ENCODE measurements around the gene WNT3A. TPM values are rescaled to one million over a fixed set of nuclear protein-coding genes. Genes with fewer than 3 reads are reported as not detected.

WNT3A gene
- total and polyA plus RNA-seq, 9 of the 15 experiments (the other 6 are each of a cell fraction or from before 2014, with no cell fraction given) = not detected

- TF ChIP-seq, protein P1, sequence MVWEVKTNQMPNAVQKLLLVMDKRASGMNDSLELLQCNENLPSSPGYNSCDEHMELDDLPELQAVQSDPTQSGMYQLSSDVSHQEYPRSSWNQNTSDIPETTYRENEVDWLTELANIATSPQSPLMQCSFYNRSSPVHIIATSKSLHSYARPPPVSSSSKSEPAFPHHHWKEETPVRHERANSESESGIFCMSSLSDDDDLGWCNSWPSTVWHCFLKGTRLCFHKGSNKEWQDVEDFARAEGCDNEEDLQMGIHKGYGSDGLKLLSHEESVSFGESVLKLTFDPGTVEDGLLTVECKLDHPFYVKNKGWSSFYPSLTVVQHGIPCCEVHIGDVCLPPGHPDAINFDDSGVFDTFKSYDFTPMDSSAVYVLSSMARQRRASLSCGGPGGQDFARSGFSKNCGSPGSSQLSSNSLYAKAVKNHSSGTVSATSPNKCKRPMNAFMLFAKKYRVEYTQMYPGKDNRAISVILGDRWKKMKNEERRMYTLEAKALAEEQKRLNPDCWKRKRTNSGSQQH (CRISPR knock-in tag; IDR thresholded peaks at IDR 0.05) = peak; percentile 2; the same call in 1 of the 2 replicates
- no peak for TF ChIP-seq HMG20B (CRISPR knock-in tag; IDR thresholded peaks at IDR 0.05)
- no peak for TF ChIP-seq ZNF780A (CRISPR knock-in tag; IDR thresholded peaks at IDR 0.05)
- TF ChIP-seq ZNF586 (CRISPR knock-in tag; conservative IDR thresholded peaks at IDR 0.05) = no peak
- no peak for TF ChIP-seq BCOR (IDR thresholded peaks at IDR 0.05)
- TF ChIP-seq EHMT2 (IDR thresholded peaks at IDR 0.05) = no peak
- TF ChIP-seq SMAD4 (CRISPR knock-in tag; conservative IDR thresholded peaks at IDR 0.05) = no peak; the same call in 1 of the 2 replicates
- peak; percentile 91 for TF ChIP-seq RBBP5 (IDR thresholded peaks at IDR 0.05; ENCODE audit: borderline replicate concordance, insufficient read depth, low read length, poor library complexity, severe bottlenecking)
- peak; percentile 68; the same call in 1 of the 2 replicates for TF ChIP-seq POLR2H (tag; IDR thresholded peaks at IDR 0.05; ENCODE audit: low read depth)
- no peak for TF ChIP-seq ZBTB8A (IDR thresholded peaks at IDR 0.05; ENCODE audit: partially characterized antibody)
- no peak for TF ChIP-seq ZNF398 (CRISPR knock-in tag; IDR thresholded peaks at IDR 0.05)
- peak; percentile 43; the same call in 1 of the 2 replicates for TF ChIP-seq USF1 (CRISPR knock-in tag; IDR thresholded peaks at IDR 0.05)
- TF ChIP-seq, protein P2, sequence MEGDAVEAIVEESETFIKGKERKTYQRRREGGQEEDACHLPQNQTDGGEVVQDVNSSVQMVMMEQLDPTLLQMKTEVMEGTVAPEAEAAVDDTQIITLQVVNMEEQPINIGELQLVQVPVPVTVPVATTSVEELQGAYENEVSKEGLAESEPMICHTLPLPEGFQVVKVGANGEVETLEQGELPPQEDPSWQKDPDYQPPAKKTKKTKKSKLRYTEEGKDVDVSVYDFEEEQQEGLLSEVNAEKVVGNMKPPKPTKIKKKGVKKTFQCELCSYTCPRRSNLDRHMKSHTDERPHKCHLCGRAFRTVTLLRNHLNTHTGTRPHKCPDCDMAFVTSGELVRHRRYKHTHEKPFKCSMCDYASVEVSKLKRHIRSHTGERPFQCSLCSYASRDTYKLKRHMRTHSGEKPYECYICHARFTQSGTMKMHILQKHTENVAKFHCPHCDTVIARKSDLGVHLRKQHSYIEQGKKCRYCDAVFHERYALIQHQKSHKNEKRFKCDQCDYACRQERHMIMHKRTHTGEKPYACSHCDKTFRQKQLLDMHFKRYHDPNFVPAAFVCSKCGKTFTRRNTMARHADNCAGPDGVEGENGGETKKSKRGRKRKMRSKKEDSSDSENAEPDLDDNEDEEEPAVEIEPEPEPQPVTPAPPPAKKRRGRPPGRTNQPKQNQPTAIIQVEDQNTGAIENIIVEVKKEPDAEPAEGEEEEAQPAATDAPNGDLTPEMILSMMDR (IDR thresholded peaks at IDR 0.05 in 2 of 3, conservative IDR thresholded peaks at IDR 0.05 in 1 of 3; ENCODE audit: insufficient read depth in 2 of 3, low read depth in 1 of 3, low read length in 3 of 3) = no peak
- no peak for TF ChIP-seq ZSCAN32 (CRISPR knock-in tag; IDR thresholded peaks at IDR 0.05)
- TF ChIP-seq, protein P3, sequence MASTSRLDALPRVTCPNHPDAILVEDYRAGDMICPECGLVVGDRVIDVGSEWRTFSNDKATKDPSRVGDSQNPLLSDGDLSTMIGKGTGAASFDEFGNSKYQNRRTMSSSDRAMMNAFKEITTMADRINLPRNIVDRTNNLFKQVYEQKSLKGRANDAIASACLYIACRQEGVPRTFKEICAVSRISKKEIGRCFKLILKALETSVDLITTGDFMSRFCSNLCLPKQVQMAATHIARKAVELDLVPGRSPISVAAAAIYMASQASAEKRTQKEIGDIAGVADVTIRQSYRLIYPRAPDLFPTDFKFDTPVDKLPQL (IDR thresholded peaks at IDR 0.05; ENCODE audit: extremely low read depth, insufficient read length) = no peak
- TF ChIP-seq TBL1XR1 (IDR thresholded peaks at IDR 0.05; ENCODE audit: low read length in 2 of 2) = peak in 1 of 2 experiments; percentile 91; a peak in 2 of 4 replicates
- no peak for TF ChIP-seq RUNX1 (IDR thresholded peaks at IDR 0.05; ENCODE audit: low read depth)
- no peak for TF ChIP-seq SREBF1 (IDR thresholded peaks at IDR 0.05; ENCODE audit: borderline replicate concordance, low read depth, low read length)
- TF ChIP-seq HNRNPLL (IDR thresholded peaks at IDR 0.05; ENCODE audit: low read depth, low read length, poor library complexity, severe bottlenecking) = peak; percentile 61
- no peak for TF ChIP-seq ZNF384 (IDR thresholded peaks at IDR 0.05; ENCODE audit: low read depth, low read length)
- no peak for TF ChIP-seq ZNF561 (CRISPR knock-in tag; conservative IDR thresholded peaks at IDR 0.05)
Measured at GRCh38 chr1:228102791-228103620, 96.2 kb downstream of the WNT3A start, which contains the start of gene C1orf35 (continued).
